ENCODE results near the gene C19orf73. TPM values are rescaled to one million over a fixed set of nuclear protein-coding genes. Genes with fewer than 3 reads are reported as not detected.
"Not testable (repeated sequence)": the region's sequence is repeated elsewhere in the genome, so short reads cannot be mapped to it uniquely, and the experiment has no call there.

The C19orf73 gene
- total RNA-seq, 1 donor from 2014 or later: 2.3 TPM

DNA sequence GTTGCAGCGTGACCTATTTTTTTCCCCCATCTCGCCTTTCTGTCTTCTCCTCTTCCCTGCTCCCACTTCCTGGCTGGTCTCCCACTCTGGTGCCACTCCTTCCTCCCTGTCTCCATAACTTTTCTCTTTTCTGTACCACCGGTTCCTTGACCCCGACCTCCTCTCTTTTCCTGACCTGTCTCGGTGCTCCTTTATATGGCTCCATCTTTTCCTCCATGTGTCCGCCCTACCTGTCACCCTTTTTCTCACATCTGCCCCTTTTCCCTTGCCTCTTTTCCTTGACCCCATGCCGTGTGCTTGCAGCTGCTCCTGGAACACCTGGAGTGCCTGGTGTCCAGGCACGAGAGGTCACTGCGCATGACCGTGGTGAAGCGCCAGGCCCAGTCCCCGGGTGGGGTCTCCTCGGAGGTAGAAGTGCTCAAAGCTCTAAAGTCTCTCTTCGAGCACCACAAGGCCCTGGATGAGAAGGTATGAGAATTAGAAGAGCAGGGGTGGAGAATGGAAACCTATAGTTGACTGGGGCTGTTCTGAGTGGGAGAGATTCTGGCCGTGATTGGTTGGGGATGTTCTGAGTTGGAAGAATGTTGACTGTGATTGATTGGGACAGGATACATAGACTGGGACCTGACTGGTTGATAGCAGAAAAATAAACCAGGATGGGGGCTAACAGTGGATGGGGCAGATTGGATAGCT, 9.7 kb upstream of the C19orf73 start:
- TF ChIP-seq, protein P1, sequence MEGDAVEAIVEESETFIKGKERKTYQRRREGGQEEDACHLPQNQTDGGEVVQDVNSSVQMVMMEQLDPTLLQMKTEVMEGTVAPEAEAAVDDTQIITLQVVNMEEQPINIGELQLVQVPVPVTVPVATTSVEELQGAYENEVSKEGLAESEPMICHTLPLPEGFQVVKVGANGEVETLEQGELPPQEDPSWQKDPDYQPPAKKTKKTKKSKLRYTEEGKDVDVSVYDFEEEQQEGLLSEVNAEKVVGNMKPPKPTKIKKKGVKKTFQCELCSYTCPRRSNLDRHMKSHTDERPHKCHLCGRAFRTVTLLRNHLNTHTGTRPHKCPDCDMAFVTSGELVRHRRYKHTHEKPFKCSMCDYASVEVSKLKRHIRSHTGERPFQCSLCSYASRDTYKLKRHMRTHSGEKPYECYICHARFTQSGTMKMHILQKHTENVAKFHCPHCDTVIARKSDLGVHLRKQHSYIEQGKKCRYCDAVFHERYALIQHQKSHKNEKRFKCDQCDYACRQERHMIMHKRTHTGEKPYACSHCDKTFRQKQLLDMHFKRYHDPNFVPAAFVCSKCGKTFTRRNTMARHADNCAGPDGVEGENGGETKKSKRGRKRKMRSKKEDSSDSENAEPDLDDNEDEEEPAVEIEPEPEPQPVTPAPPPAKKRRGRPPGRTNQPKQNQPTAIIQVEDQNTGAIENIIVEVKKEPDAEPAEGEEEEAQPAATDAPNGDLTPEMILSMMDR (conservative IDR thresholded peaks at IDR 0.05): no peak
- Mint-ChIP-seq H3K27ac (peak overlapping the region; percentile 74), H3K36me3 (no peaks in the 10 kb centered on the region), H3K9me3 (no peaks in the 10 kb centered on the region), H3K4me1 (ENCODE audit: unreplicated experiment) (peaks cover 10% of the 10 kb centered on the region), H3K27me3 (peaks cover 7% of the 10 kb centered on the region), H3K4me3 (peak overlapping the region; percentile 91)
- DNase-seq (ENCODE audit: extremely low spot score, unreplicated experiment): no peak

DNA sequence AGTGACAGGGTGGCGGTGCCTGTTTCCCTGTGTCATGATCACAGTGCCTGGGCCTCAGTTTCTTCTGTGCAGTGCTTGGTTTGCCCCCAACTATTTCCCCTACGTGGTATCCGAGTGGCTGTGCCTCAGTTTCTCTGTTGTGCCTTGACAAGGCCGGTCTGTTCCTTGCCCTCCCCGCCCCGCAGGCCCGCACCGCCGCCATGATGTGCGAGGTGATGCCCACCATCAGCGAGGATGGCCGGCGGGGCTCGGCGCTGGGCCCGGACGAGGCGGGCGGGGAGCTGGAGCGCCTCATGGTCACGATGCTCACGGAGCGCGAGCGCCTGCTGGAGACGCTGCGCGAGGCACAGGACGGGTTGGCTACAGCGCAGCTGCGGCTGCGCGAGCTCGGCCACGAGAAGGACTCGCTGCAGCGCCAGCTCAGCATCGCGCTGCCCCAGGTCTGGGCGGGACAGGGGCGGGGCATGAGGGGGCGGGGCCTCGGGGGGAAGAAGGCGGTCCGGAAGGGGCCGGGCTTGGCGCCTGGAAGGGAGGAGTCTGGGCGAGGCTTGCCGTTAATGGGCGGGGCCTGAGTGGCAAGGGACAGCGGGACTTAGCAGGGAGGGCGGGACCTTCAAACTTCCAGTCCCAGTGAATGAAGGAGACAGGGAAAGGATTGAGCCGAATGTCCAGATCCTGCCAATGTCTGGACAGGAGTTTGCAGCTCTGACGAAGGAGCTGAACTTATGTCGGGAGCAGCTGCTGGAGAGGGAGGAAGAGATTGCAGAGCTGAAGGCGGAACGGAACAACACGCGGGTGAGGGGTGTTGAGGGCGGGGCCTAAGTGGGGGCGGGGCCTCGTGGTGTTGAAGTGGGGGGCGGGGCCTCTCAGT, 9.0 kb upstream of the C19orf73 start:
- H3K27ac Mint-ChIP-seq: peak overlapping the region; percentile 74
- peaks cover 10% of the 10 kb centered on the region for H3K27me3 Mint-ChIP-seq
- no peaks in the 10 kb centered on the region for H3K36me3 Mint-ChIP-seq
- DNase-seq (ENCODE audit: extremely low spot score, unreplicated experiment): peak; percentile 97
- TF ChIP-seq, protein P1 (conservative IDR thresholded peaks at IDR 0.05): peak; percentile 58
- peaks cover 10% of the 10 kb centered on the region for H3K4me1 Mint-ChIP-seq (ENCODE audit: unreplicated experiment)
- H3K4me3 Mint-ChIP-seq: peak overlapping the region; percentile 91
- no peaks in the 10 kb centered on the region for H3K9me3 Mint-ChIP-seq

DNA sequence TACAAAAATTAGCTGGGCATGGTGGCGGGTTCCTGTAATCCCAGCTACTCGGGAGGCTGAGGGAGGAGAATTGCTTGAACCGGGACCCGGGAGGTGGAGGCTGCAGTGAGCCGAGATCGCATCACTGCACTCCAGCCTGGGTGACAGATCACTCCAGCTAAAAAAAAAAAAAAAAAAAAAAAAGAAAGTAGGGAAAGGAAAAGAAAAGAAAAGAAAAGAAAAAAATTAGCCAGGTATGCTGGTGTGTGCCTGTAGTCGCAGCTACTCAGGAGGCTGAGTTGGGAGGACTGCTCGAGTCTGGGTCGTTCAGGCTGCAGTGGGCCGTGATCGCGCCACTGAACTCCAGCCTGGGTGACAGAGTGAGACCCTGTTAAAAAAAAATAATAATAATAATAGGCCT, 8.3 kb upstream of the C19orf73 start:
- not testable (repeated sequence) for H3K27ac Mint-ChIP-seq; H3K36me3 Mint-ChIP-seq; DNase-seq (ENCODE audit: extremely low spot score, unreplicated experiment); H3K4me3 Mint-ChIP-seq; H3K9me3 Mint-ChIP-seq
- Mint-ChIP-seq H3K27me3 (peaks cover 14% of the 10 kb centered on the region), H3K4me1 (ENCODE audit: unreplicated experiment) (peaks cover 10% of the 10 kb centered on the region)

DNA sequence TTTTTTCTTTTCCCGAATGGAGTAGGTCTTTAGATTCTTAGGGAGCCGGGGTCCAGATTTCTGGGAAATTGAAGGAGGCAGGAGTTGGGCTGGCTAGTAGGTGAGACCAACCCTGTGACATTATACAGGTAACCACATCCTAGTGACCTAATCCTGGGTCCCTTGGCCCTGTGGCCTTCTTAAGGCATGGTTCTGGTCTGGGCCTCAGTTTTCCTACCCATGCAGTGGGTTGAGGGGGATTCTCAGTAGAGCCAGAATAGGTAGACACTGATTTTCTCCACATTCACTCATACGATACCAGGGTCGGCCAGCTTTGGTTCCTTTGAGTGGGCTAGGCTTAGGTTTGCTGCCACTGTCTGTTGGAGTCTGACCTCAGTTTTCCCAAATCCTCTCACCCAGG, 7.6 kb upstream of the C19orf73 start:
- Mint-ChIP-seq H3K4me1 (ENCODE audit: unreplicated experiment) (peaks cover 10% of the 10 kb centered on the region), H3K36me3 (no peaks in the 10 kb centered on the region), H3K27me3 (peaks cover 18% of the 10 kb centered on the region), H3K27ac (no peak overlapping the region), H3K9me3 (no peaks in the 10 kb centered on the region), H3K4me3 (no peak overlapping the region)
- DNase-seq (ENCODE audit: extremely low spot score, unreplicated experiment): no peak
- TF ChIP-seq, protein P1 (conservative IDR thresholded peaks at IDR 0.05): no peak

DNA sequence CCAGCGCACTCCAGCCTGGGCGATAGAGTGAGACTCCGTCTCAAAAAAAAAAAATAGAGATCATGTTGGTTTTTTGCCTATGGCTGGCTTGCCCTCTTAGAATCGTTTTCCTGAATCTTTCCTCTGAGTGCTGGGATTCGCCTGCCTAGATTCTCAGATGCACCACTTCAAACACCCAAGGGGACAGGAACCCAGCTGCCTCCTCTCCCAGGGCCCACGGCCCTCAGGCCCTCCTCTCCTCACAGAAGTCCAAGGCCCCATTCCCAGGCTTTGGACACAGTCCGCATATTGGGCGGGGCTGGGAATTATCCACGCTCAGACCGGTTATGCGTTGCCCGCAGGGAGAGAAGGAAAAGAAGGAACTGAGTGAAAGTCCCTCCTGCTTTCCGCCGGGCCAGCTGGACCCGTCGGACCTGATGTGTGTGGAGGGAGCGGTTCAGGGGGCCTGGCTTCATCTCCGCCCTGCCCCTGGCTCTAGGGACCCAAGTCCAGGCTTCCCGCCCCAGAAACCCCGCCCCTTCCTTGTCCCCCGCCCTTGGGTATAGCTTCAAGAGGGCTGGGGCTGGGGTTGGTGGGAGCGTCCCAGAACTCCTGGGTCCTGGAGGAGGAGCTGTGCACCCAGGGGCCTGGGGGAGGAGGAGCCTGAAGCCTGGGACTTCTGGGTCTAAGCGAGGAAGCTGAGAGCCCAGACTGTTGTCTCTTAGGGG, 6.2 kb upstream of the C19orf73 start:
- peak overlapping the region; percentile 69 for H3K4me3 Mint-ChIP-seq
- no peaks in the 10 kb centered on the region for H3K9me3 Mint-ChIP-seq
- TF ChIP-seq, protein P1 (conservative IDR thresholded peaks at IDR 0.05): no peak
- peaks cover 27% of the 10 kb centered on the region for H3K27me3 Mint-ChIP-seq
- DNase-seq (ENCODE audit: extremely low spot score, unreplicated experiment): no peak
- H3K36me3 Mint-ChIP-seq: no peaks in the 10 kb centered on the region
- H3K27ac Mint-ChIP-seq: peak overlapping the region; percentile 82
- H3K4me1 Mint-ChIP-seq (ENCODE audit: unreplicated experiment): peaks cover 16% of the 10 kb centered on the region

DNA sequence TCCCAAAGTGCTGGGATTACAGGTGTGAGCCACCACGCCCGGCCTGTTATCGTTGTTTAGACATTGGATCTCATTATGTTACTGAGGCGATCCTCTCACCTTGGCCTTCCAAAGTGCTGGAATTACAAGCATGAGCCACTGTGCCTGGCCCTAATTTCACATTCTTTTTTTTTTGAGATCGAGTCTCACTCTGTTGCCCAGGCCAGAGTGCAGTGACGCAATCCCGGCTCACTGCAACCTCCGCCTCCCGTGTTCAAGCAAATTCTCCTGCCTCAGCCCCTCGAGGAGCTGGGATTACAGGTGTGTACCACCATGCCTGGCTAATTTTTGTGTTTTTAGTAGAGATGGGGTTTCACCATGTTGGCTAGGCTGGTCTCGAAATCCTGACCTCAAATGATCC, 4.3 kb upstream of the C19orf73 start:
- not testable (repeated sequence) for DNase-seq (ENCODE audit: extremely low spot score, unreplicated experiment); H3K36me3 Mint-ChIP-seq; H3K27ac Mint-ChIP-seq; H3K9me3 Mint-ChIP-seq
- peaks cover 27% of the 10 kb centered on the region for H3K27me3 Mint-ChIP-seq
- H3K4me3 Mint-ChIP-seq: peak overlapping the region; percentile 25
- peaks cover 11% of the 10 kb centered on the region for H3K4me1 Mint-ChIP-seq (ENCODE audit: unreplicated experiment)

DNA sequence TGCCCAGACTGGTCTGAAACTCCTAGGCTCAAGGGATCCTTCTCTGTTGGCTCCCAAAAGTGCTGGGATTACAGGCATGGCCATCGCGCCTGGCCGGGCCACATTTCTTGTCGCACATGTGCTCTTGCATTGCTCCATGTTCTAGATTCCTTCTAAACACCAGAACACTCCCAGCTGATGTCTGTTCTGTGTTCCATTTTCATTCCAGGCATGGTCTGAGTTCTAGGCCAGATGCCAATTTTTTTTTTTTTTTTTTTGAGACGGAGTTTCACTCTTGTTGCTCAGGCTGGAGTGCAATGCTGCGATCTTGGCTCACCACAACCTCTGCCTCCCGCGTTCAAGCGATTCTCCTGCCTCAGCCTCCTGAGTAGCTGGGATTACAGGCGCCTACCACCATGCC, 2.9 kb upstream of the C19orf73 start:
- Mint-ChIP-seq H3K4me1 (ENCODE audit: unreplicated experiment) (peaks cover 15% of the 10 kb centered on the region), H3K27me3 (peaks cover 27% of the 10 kb centered on the region)
- not testable (repeated sequence) for H3K4me3 Mint-ChIP-seq; DNase-seq (ENCODE audit: extremely low spot score, unreplicated experiment); H3K36me3 Mint-ChIP-seq; H3K27ac Mint-ChIP-seq; H3K9me3 Mint-ChIP-seq

Measured in type B pancreatic cell (in vitro differentiated cells).